ENCODE measurements around the gene LDLRAD2. TPM values are rescaled to one million over a fixed set of nuclear protein-coding genes. Genes with fewer than 3 reads are reported as not detected.

The LDLRAD2 gene
- total and polyA plus RNA-seq, 9 of the 15 experiments (the other 6 are each of a cell fraction or from before 2014, with no cell fraction given): 0.45 to 0.48 TPM; not detected in 7

DNA sequence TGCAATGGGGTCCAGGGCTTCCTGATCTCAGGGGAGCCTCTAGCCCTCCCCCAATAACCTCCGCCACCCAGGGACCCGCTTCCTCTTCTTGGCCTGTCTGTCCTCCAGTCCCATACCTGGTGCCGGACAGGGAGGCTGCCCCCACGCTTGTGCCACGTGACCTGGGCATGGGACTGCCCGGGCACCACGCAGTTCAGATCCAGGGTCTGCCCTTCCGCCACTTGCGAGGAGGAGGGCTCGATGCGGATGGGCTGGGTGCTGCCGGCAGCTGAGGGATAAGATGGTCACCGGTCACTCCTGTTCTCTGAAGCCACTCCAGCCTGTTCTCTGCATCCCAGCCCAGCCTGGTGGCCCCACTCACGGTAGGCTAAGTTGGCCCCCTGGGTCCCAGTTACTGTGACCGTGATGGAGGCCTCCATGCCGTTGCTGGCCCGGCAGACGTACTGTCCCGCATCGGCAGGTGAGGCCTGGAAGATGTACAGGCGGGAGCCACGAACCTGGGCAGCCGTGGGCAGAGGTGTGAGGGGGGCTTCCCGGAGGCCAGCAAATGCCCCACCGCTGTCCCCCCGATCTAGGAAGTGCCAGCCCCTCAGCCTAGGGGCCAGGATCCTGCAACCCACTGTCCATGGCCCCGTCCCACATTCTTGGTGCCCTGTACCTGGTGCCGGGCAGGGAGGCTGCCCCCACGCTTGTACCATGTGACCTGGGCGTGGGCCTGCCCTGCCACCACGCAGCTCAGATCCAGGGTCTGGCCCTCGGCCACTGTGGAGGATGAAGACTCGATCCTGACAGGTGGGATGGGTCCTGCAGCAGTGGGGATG lies 39.6 kb downstream of the LDLRAD2 start:
- in situ Hi-C loops (cut with MboI): no loop called here
- no peaks in the 10 kb centered on the region for H3K27me3 ChIP-seq (ENCODE audit: control insufficient read depth in 2 of 2, insufficient read depth in 2 of 2, low read length in 2 of 2)
- no TSS peak for BruUV-seq (replicated peaks)
- no peaks in the 10 kb centered on the region for H4K20me1 ChIP-seq (replicated peaks; ENCODE audit: control insufficient read depth, insufficient read depth, low read length)
- intact Hi-C loops (cut with micrococcal nuclease): no loop called here
- ATAC-seq (no peak), DNase-seq (ENCODE audit: extremely low read depth in 1 of 4, low spot score in 3 of 4) (no peak), FAIRE-seq (no peak)
- 95% methylated on average over 32 of the region's 33 CpGs for WGBS (ENCODE audit: insufficient coverage, low coverage, missing lambda C conversion rate)
- H3K27ac ChIP-seq (ENCODE audit: extremely low read depth, low read depth, low read length): no peak overlapping the region
- H3K4me1 ChIP-seq (replicated peaks in 1 of 2; ENCODE audit: control insufficient read depth in 2 of 2, insufficient read depth in 2 of 2, low read length in 2 of 2): peaks cover 3 to 43% of the 10 kb centered on the region in 2 experiments; a peak in 3 of 5 replicates
- no peak overlapping the region for H3K4me2 ChIP-seq (ENCODE audit: insufficient read depth, low read length)
- H3K36me3 ChIP-seq (ENCODE audit: control insufficient read depth, insufficient read depth, low read length): peaks cover 90% of the 10 kb centered on the region
- H3K9ac ChIP-seq (ENCODE audit: insufficient read depth in 1 of 2, low read depth in 2 of 2, low read length in 2 of 2): peak overlapping the region in 1 of 2 experiments; percentile 18; a peak in 2 of 4 replicates
- H3K79me2 ChIP-seq (ENCODE audit: control insufficient read depth, insufficient read depth, low read length): no peaks in the 10 kb centered on the region
- ChIA-PET POLR2A (interaction anchor here (0.5 kb wide), 1 partner anchor 11 kb away, joined by 3 read pairs; no protein-coding TSS in a partner anchor), CTCF (ENCODE audit: low intra/inter-chr PET ratio) (no interaction called here)
- H2AFZ ChIP-seq (ENCODE audit: low read depth, low read length): no peak overlapping the region
- peaks cover 11% of the 10 kb centered on the region for H3K9me1 ChIP-seq (ENCODE audit: control insufficient read depth, insufficient read depth, low read length)
- H3K9me3 ChIP-seq (replicated peaks; ENCODE audit: control insufficient read depth, insufficient read depth, low read depth, low read length): no peaks in the 10 kb centered on the region
- no peak overlapping the region for H3K4me3 ChIP-seq
- TF ChIP-seq PHTF2 (CRISPR knock-in tag; IDR thresholded peaks at IDR 0.05) (no peak), KLF16 (IDR thresholded peaks at IDR 0.05) (no peak), USF1 (CRISPR knock-in tag; IDR thresholded peaks at IDR 0.05) (no peak), RBM22 (IDR thresholded peaks at IDR 0.05; ENCODE audit: low read depth, low read length, poor library complexity, severe bottlenecking) (peak; percentile 62), POLR2G (IDR thresholded peaks at IDR 0.05; ENCODE audit: low read depth, low read length) (peak; percentile 39; the same call in 1 of the 2 replicates), NONO (IDR thresholded peaks at IDR 0.05; ENCODE audit: low read depth in 2 of 2, low read length in 1 of 2) (no peak), E2F3 (CRISPR knock-in tag; IDR thresholded peaks at IDR 0.05) (no peak), RBFOX2 (IDR thresholded peaks at IDR 0.05; ENCODE audit: low read depth, low read length) (peak; percentile 7; the same call in 1 of the 2 replicates)
- TF ChIP-seq, protein P1, sequence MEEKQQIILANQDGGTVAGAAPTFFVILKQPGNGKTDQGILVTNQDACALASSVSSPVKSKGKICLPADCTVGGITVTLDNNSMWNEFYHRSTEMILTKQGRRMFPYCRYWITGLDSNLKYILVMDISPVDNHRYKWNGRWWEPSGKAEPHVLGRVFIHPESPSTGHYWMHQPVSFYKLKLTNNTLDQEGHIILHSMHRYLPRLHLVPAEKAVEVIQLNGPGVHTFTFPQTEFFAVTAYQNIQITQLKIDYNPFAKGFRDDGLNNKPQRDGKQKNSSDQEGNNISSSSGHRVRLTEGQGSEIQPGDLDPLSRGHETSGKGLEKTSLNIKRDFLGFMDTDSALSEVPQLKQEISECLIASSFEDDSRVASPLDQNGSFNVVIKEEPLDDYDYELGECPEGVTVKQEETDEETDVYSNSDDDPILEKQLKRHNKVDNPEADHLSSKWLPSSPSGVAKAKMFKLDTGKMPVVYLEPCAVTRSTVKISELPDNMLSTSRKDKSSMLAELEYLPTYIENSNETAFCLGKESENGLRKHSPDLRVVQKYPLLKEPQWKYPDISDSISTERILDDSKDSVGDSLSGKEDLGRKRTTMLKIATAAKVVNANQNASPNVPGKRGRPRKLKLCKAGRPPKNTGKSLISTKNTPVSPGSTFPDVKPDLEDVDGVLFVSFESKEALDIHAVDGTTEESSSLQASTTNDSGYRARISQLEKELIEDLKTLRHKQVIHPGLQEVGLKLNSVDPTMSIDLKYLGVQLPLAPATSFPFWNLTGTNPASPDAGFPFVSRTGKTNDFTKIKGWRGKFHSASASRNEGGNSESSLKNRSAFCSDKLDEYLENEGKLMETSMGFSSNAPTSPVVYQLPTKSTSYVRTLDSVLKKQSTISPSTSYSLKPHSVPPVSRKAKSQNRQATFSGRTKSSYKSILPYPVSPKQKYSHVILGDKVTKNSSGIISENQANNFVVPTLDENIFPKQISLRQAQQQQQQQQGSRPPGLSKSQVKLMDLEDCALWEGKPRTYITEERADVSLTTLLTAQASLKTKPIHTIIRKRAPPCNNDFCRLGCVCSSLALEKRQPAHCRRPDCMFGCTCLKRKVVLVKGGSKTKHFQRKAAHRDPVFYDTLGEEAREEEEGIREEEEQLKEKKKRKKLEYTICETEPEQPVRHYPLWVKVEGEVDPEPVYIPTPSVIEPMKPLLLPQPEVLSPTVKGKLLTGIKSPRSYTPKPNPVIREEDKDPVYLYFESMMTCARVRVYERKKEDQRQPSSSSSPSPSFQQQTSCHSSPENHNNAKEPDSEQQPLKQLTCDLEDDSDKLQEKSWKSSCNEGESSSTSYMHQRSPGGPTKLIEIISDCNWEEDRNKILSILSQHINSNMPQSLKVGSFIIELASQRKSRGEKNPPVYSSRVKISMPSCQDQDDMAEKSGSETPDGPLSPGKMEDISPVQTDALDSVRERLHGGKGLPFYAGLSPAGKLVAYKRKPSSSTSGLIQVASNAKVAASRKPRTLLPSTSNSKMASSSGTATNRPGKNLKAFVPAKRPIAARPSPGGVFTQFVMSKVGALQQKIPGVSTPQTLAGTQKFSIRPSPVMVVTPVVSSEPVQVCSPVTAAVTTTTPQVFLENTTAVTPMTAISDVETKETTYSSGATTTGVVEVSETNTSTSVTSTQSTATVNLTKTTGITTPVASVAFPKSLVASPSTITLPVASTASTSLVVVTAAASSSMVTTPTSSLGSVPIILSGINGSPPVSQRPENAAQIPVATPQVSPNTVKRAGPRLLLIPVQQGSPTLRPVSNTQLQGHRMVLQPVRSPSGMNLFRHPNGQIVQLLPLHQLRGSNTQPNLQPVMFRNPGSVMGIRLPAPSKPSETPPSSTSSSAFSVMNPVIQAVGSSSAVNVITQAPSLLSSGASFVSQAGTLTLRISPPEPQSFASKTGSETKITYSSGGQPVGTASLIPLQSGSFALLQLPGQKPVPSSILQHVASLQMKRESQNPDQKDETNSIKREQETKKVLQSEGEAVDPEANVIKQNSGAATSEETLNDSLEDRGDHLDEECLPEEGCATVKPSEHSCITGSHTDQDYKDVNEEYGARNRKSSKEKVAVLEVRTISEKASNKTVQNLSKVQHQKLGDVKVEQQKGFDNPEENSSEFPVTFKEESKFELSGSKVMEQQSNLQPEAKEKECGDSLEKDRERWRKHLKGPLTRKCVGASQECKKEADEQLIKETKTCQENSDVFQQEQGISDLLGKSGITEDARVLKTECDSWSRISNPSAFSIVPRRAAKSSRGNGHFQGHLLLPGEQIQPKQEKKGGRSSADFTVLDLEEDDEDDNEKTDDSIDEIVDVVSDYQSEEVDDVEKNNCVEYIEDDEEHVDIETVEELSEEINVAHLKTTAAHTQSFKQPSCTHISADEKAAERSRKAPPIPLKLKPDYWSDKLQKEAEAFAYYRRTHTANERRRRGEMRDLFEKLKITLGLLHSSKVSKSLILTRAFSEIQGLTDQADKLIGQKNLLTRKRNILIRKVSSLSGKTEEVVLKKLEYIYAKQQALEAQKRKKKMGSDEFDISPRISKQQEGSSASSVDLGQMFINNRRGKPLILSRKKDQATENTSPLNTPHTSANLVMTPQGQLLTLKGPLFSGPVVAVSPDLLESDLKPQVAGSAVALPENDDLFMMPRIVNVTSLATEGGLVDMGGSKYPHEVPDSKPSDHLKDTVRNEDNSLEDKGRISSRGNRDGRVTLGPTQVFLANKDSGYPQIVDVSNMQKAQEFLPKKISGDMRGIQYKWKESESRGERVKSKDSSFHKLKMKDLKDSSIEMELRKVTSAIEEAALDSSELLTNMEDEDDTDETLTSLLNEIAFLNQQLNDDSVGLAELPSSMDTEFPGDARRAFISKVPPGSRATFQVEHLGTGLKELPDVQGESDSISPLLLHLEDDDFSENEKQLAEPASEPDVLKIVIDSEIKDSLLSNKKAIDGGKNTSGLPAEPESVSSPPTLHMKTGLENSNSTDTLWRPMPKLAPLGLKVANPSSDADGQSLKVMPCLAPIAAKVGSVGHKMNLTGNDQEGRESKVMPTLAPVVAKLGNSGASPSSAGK (IDR thresholded peaks at IDR 0.05): no peak

Data from K562 (cell line).